HepG2 (cell line): Measurements from ENCODE around the gene VAPB. TPM values are rescaled to one million over a fixed set of nuclear protein-coding genes. Genes with fewer than 3 reads are reported as not detected.

Experiments used
- AKAP8 ChIP-seq: sonication (generic); formaldehyde crosslinking; IDR thresholded peaks from 2 replicates; pipeline ENCODE4 v1.5.1; 2020; ENCODE audit warnings: mild to moderate bottlenecking, missing genetic modification reagents
- BCL6 ChIP-seq: IDR thresholded peaks from 2 replicates; pipeline ENCODE4 v1.6.1; 2016; ENCODE audit warnings: missing genetic modification reagents, missing compliant biosample characterization
- CREM ChIP-seq, 2 experiments: sonication (generic) in 1 of 2; formaldehyde crosslinking in 1 of 2; IDR thresholded peaks; 2 replicates each; pipeline versions ENCODE4 v1.4.0 to v1.6.1; 2016 to 2020; ENCODE audit warnings: antibody characterized with exemption in 1 of 2, mild to moderate bottlenecking in 1 of 2, missing genetic modification reagents in 1 of 2
- E2F2 ChIP-seq: sonication (generic); formaldehyde crosslinking; IDR thresholded peaks from 2 replicates; pipeline ENCODE4 v1.4.0; 2020; ENCODE audit warnings: missing genetic modification reagents, borderline replicate concordance
- FOSL1 ChIP-seq: sonication (generic); formaldehyde crosslinking; IDR thresholded peaks from 2 replicates; pipeline ENCODE4 v1.9.0; 2021; ENCODE audit warnings: missing genetic modification reagents, borderline replicate concordance
- HOMEZ ChIP-seq: IDR thresholded peaks from 2 replicates; pipeline ENCODE4 v1.6.1; 2016; ENCODE audit warnings: low read depth
- HOXA7 ChIP-seq: sonication (generic); formaldehyde crosslinking; IDR thresholded peaks from 2 replicates; pipeline ENCODE4 v1.8.1; 2022; ENCODE audit warnings: mild to moderate bottlenecking, missing genetic modification reagents, moderate library complexity
- NPAS2 ChIP-seq: sonication (generic); formaldehyde crosslinking; IDR thresholded peaks from 2 replicates; pipeline ENCODE4 v1.8.0; 2022; ENCODE audit warnings: mild to moderate bottlenecking, missing genetic modification reagents, borderline replicate concordance
- NR2F6 ChIP-seq, 2 experiments: IDR thresholded peaks; 2 replicates each; pipeline ENCODE4 v1.6.1; 2016; ENCODE audit warnings: antibody characterized with exemption in 1 of 2, mild to moderate bottlenecking in 1 of 2
- PPARG ChIP-seq: conservative IDR thresholded peaks from 2 replicates; pipeline ENCODE4 v1.6.1; 2016; ENCODE audit warnings: missing biosample characterization, missing genetic modification reagents
- RARA ChIP-seq: IDR thresholded peaks from 2 replicates; pipeline ENCODE4 v1.6.1; 2016; ENCODE audit warnings: missing genetic modification reagents, missing compliant biosample characterization
- SRSF4 ChIP-seq: fragments of 200-400 bp; formaldehyde crosslinking; IDR thresholded peaks from one replicate; pipeline ENCODE4 v1.6.1; 2018; ENCODE audit warnings: mild to moderate bottlenecking, low read depth, low read length, moderate library complexity; ENCODE audit not compliant: poor library complexity, severe bottlenecking
- TCF7 ChIP-seq: sonication (generic); IDR thresholded peaks from 2 replicates; pipeline ENCODE4 v1.6.1; 2016; ENCODE audit warnings: antibody characterized with exemption, low read depth
- TGIF2 ChIP-seq: IDR thresholded peaks from 2 replicates; pipeline ENCODE4 v1.6.1; 2016; ENCODE audit warnings: control low read depth, missing compliant biosample characterization
- ZBTB33 ChIP-seq: sonication (generic); formaldehyde crosslinking; IDR thresholded peaks from 2 replicates; pipeline ENCODE4 v1.4.0; 2020; ENCODE audit warnings: missing genetic modification reagents
- ZBTB7B ChIP-seq: sonication (generic); formaldehyde crosslinking; IDR thresholded peaks from 2 replicates; pipeline ENCODE4 v1.4.0; 2020; ENCODE audit warnings: missing genetic modification reagents
- ZKSCAN8 ChIP-seq: IDR thresholded peaks from 2 replicates; pipeline ENCODE4 v1.6.1; 2016; ENCODE audit warnings: borderline replicate concordance, missing genetic modification reagents, missing compliant biosample characterization
- ZNF337 ChIP-seq: sonication (generic); formaldehyde crosslinking; IDR thresholded peaks from 2 replicates; pipeline ENCODE4 v1.5.1; 2020; ENCODE audit warnings: missing genetic modification reagents, low read depth, mild to moderate bottlenecking, borderline replicate concordance
- ZNF543 ChIP-seq: sonication (generic); formaldehyde crosslinking; IDR thresholded peaks from 2 replicates; pipeline ENCODE4 v1.4.0; 2020; ENCODE audit warnings: mild to moderate bottlenecking, missing genetic modification reagents
- ZNF563 ChIP-seq: sonication (generic); formaldehyde crosslinking; IDR thresholded peaks from 2 replicates; pipeline ENCODE4 v1.8.0; 2022; ENCODE audit warnings: mild to moderate bottlenecking, moderate library complexity, missing genetic modification reagents
- polyA plus RNA-seq, 8 experiments: library from polyadenylated mRNA; depleted of rRNA in 3 of 8; stranded (reverse) in 7 of 8; unstranded in 1 of 8; fragments of >200 nt; fragmentation: Illumina TruSeq in 4 of 8; extraction: Trizol in 4 of 8; gene quantifications; 2 replicates each; pipeline versions ENCODE4 v1.2.1 to v1.2.3, GENCODE V29; 2011 to 2016; ENCODE audit warnings: low read depth in 4 of 8, missing spikeins in 1 of 8, mixed read lengths in 1 of 8; ENCODE audit not compliant: insufficient read depth in 1 of 8
- total RNA-seq, 5 experiments: library from RNA; depleted of rRNA; stranded (reverse); fragments of >200 nt; fragmentation: Illumina TruSeq; extraction: Trizol; gene quantifications; 2 replicates each; pipeline ENCODE4 v1.2.3, GENCODE V29; 2016; ENCODE audit warnings: low read depth in 1 of 5
- TF ChIP-seq, protein P1 (sequence below): sonication (generic); formaldehyde crosslinking; IDR thresholded peaks from 2 replicates; pipeline ENCODE4 v1.8.0; 2022; ENCODE audit warnings: mild to moderate bottlenecking, missing genetic modification reagents; ENCODE audit not compliant: insufficient replicate concordance
- TF ChIP-seq, protein P2 (sequence below): sonication (generic); formaldehyde crosslinking; IDR thresholded peaks from 2 replicates; pipeline ENCODE4 v1.4.0; 2020; ENCODE audit warnings: missing genetic modification reagents; ENCODE audit errors: not compliant biosample characterization
- TF ChIP-seq, protein P3 (sequence below): sonication (generic); formaldehyde crosslinking; IDR thresholded peaks from 2 replicates; pipeline ENCODE4 v1.4.0; 2020; ENCODE audit warnings: missing genetic modification reagents

Gene VAPB
- total and polyA plus RNA-seq, 2 of the 13 experiments (the other 11 are each of a cell fraction or from before 2014, with no cell fraction given), result 18.6 to 48.5 TPM

DNA sequence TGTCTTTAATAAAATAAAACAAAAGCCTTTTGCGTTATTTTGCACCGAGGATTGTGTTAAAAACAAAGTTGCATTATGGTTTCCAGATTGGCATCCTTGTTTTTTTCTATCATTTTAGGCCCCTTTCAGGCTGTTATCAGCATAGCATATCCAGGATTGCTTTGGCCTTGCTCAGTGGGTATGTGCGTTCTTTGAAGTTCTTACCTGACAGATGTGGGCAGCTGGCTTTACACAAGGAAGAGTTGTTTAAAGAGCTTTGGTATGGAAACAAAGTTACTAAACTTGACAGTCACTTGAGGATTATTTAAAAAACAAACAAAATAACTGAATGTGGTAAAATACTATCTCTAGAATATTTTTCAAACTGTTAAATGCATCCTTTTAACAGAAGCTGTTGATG, 6.6 kb downstream of the VAPB start (continued):
- TF ChIP-seq E2F2 (no peak), ZKSCAN8 (CRISPR knock-in tag) (peak; percentile 65; the same call in 1 of the 2 replicates), TCF7 (peak; percentile 92), HOXA7 (CRISPR knock-in tag) (no peak), HOMEZ (CRISPR knock-in tag) (peak; percentile 56), BCL6 (peak; percentile 58; the same call in 1 of the 2 replicates), ZNF543 (CRISPR knock-in tag) (no peak), NPAS2 (CRISPR knock-in tag) (no peak), ZBTB7B (CRISPR knock-in tag) (no peak), SRSF4 (no peak), RARA (CRISPR knock-in tag) (peak; percentile 52; the same call in 1 of the 2 replicates), CREM (IDR thresholded peaks at IDR 0.05) (peak; percentile 35; the same call in 1 of the 2 replicates), CREM (CRISPR knock-in tag; IDR thresholded peaks at IDR 0.05) (no peak), ZNF563 (CRISPR knock-in tag) (no peak), ZNF337 (CRISPR knock-in tag) (no peak), PPARG (CRISPR knock-in tag) (no peak), TGIF2 (CRISPR knock-in tag) (peak; percentile 89; the same call in 1 of the 2 replicates), FOSL1 (CRISPR knock-in tag) (no peak), ZBTB33 (peak; percentile 42; the same call in 1 of the 2 replicates), NR2F6 (IDR thresholded peaks at IDR 0.05) (peak; percentile 71), NR2F6 (CRISPR knock-in tag; IDR thresholded peaks at IDR 0.05) (peak; percentile 56; the same call in 1 of the 2 replicates), AKAP8 (CRISPR knock-in tag) (no peak)
- TF ChIP-seq, protein P1, sequence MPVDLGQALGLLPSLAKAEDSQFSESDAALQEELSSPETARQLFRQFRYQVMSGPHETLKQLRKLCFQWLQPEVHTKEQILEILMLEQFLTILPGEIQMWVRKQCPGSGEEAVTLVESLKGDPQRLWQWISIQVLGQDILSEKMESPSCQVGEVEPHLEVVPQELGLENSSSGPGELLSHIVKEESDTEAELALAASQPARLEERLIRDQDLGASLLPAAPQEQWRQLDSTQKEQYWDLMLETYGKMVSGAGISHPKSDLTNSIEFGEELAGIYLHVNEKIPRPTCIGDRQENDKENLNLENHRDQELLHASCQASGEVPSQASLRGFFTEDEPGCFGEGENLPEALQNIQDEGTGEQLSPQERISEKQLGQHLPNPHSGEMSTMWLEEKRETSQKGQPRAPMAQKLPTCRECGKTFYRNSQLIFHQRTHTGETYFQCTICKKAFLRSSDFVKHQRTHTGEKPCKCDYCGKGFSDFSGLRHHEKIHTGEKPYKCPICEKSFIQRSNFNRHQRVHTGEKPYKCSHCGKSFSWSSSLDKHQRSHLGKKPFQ (CRISPR knock-in tag), result no peak
- TF ChIP-seq, protein P2, sequence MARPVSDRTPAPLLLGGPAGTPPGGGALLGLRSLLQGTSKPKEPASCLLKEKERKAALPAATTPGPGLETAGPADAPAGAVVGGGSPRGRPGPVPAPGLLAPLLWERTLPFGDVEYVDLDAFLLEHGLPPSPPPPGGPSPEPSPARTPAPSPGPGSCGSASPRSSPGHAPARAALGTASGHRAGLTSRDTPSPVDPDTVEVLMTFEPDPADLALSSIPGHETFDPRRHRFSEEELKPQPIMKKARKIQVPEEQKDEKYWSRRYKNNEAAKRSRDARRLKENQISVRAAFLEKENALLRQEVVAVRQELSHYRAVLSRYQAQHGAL (CRISPR knock-in tag), result no peak
- TF ChIP-seq, protein P3, sequence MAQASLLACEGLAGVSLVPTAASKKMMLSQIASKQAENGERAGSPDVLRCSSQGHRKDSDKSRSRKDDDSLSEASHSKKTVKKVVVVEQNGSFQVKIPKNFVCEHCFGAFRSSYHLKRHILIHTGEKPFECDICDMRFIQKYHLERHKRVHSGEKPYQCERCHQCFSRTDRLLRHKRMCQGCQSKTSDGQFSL (CRISPR knock-in tag), result no peak
